Loucy (cell line): ENCODE results near the gene PFDN2.

Source experiments
- H2AFZ ChIP-seq: fragments of 200-600 bp; sonication (generic); 2 replicates; pipeline ENCODE4 v1.6.0; 2016; ENCODE audit warnings: antibody characterized with exemption, mild to moderate bottlenecking, low read length, moderate library complexity
- H3F3A ChIP-seq: fragments of 200-600 bp; 2 replicates; pipeline ENCODE4 v1.6.0; 2016; ENCODE audit warnings: antibody characterized with exemption, low read depth, mild to moderate bottlenecking
- H3K27me3 ChIP-seq: fragments of 200-600 bp; sonication (generic); 2 replicates; pipeline ENCODE4 v1.6.1; 2014; ENCODE audit warnings: low read length, mild to moderate bottlenecking; ENCODE audit not compliant: insufficient read depth, poor library complexity, severe bottlenecking
- H3K36me3 ChIP-seq: fragments of 200-600 bp; sonication (generic); 2 replicates; pipeline ENCODE4 v1.6.1; 2016; ENCODE audit warnings: low read length; ENCODE audit not compliant: insufficient read depth
- H3K4me1 ChIP-seq: fragments of 200-600 bp; sonication (generic); 2 replicates; pipeline ENCODE4 v1.5.1; 2014; ENCODE audit warnings: low read length, mild to moderate bottlenecking; ENCODE audit not compliant: insufficient read depth, poor library complexity, severe bottlenecking
- H3K4me2 ChIP-seq: fragments of 200-600 bp; sonication (generic); 2 replicates; pipeline ENCODE4 v1.6.0; 2014; ENCODE audit warnings: antibody characterized with exemption, low read length, low read depth, mild to moderate bottlenecking; ENCODE audit not compliant: poor library complexity, severe bottlenecking
- H3K4me3 ChIP-seq: fragments of 200-600 bp; sonication (generic); 2 replicates; pipeline ENCODE4 v1.5.1; 2014; ENCODE audit warnings: low read length, mild to moderate bottlenecking, mixed read lengths; ENCODE audit not compliant: poor library complexity, severe bottlenecking
- H3K79me2 ChIP-seq: fragments of 200-600 bp; sonication (generic); 2 replicates; pipeline ENCODE4 v1.6.1; 2014; ENCODE audit warnings: low read length; ENCODE audit not compliant: insufficient read depth
- H3K9ac ChIP-seq: fragments of 200-600 bp; sonication (generic); 2 replicates; pipeline ENCODE4 v1.6.0; 2014; ENCODE audit warnings: mild to moderate bottlenecking, low read depth, low read length, moderate library complexity; ENCODE audit not compliant: poor library complexity, severe bottlenecking
- H3K9me2 ChIP-seq: fragments of 200-600 bp; sonication (generic); replicated peaks from 2 replicates; pipeline ENCODE4 v1.6.1; 2016; ENCODE audit warnings: low read depth, low read length, mixed read lengths
- H3K9me3 ChIP-seq: fragments of 200-600 bp; sonication (generic); 2 replicates; pipeline ENCODE4 v1.6.1; 2014; ENCODE audit warnings: mild to moderate bottlenecking, antibody characterized with exemption, low read length, low read depth; ENCODE audit not compliant: insufficient read depth
- H4K20me1 ChIP-seq: fragments of 200-600 bp; sonication (generic); 2 replicates; pipeline ENCODE4 v1.6.0; 2014; ENCODE audit warnings: antibody characterized with exemption, low read length, mild to moderate bottlenecking; ENCODE audit not compliant: insufficient read depth, poor library complexity, severe bottlenecking
- EZH2phosphoT487 ChIP-seq: fragments of 200-600 bp; IDR thresholded peaks from 2 replicates; pipeline ENCODE4 v1.6.1; 2018; ENCODE audit warnings: antibody characterized with exemption, mild to moderate bottlenecking, moderate library complexity, borderline replicate concordance
- TF ChIP-seq, protein P1 (sequence below): fragments of 200-600 bp; sonication (generic); conservative IDR thresholded peaks from 2 replicates; pipeline ENCODE4 v1.5.1; 2014; ENCODE audit warnings: mild to moderate bottlenecking, antibody characterized with exemption, low read length

Gene PFDN2

GRCh38 chr1:161114556-161114955 lies 3.3 kb downstream of the PFDN2 start:
- TF ChIP-seq, protein P1, sequence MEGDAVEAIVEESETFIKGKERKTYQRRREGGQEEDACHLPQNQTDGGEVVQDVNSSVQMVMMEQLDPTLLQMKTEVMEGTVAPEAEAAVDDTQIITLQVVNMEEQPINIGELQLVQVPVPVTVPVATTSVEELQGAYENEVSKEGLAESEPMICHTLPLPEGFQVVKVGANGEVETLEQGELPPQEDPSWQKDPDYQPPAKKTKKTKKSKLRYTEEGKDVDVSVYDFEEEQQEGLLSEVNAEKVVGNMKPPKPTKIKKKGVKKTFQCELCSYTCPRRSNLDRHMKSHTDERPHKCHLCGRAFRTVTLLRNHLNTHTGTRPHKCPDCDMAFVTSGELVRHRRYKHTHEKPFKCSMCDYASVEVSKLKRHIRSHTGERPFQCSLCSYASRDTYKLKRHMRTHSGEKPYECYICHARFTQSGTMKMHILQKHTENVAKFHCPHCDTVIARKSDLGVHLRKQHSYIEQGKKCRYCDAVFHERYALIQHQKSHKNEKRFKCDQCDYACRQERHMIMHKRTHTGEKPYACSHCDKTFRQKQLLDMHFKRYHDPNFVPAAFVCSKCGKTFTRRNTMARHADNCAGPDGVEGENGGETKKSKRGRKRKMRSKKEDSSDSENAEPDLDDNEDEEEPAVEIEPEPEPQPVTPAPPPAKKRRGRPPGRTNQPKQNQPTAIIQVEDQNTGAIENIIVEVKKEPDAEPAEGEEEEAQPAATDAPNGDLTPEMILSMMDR = no peak
- no peak for TF ChIP-seq EZH2phosphoT487
- Histone ChIP-seq H2AFZ (no peak overlapping the region), H3K4me3 (peak overlapping the region; percentile 96), H3K9ac (peak overlapping the region; percentile 34), H3K9me2 (no peaks in the 10 kb centered on the region), H3K4me1 (peaks cover 60% of the 10 kb centered on the region), H3K9me3 (no peaks in the 10 kb centered on the region), H4K20me1 (peaks cover 46% of the 10 kb centered on the region), H3K4me2 (peak overlapping the region; percentile 85), H3F3A (no peaks in the 10 kb centered on the region), H3K79me2 (peaks cover 91% of the 10 kb centered on the region), H3K27me3 (no peaks in the 10 kb centered on the region), H3K36me3 (no peaks in the 10 kb centered on the region)

DNA sequence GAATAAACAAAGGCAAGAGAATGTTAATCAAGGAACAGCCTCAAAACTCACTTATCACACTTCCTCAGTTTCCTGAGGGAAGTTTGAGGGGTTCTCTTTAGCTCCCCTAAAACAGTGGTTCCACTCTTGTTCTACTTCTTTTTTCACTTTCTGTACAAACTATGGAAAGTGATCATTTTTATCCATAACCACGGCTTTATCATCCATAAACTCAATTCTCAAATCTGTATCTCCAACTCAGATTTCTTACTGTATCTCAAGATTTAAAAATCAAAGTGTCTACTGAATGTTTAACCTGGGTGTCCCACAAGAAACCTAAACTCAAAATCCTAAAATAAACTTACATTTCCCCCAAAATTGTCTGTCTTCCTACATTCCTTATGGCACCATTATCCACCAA lies 3.9 kb downstream of the PFDN2 start:
- Histone ChIP-seq H3K79me2 (peaks cover 89% of the 10 kb centered on the region), H3K9me3 (no peaks in the 10 kb centered on the region), H3K4me2 (peak overlapping the region; percentile 85), H2AFZ (no peak overlapping the region), H3K9me2 (no peaks in the 10 kb centered on the region), H3K4me1 (peaks cover 53% of the 10 kb centered on the region), H3K36me3 (no peaks in the 10 kb centered on the region), H3K27me3 (no peaks in the 10 kb centered on the region), H3K4me3 (peak overlapping the region; percentile 96), H3F3A (no peaks in the 10 kb centered on the region), H4K20me1 (peaks cover 51% of the 10 kb centered on the region), H3K9ac (peak overlapping the region; percentile 34)
- no peak for TF ChIP-seq EZH2phosphoT487
- TF ChIP-seq, protein P1 = no peak

GRCh38 chr1:161111527-161111926 lies 6.3 kb downstream of the PFDN2 start:
- peaks cover 44% of the 10 kb centered on the region for H3K4me1 ChIP-seq
- no peak overlapping the region for H2AFZ ChIP-seq
- no peak overlapping the region for H3K9ac ChIP-seq
- H3K4me3 ChIP-seq = peak overlapping the region; percentile 42
- H3K79me2 ChIP-seq = peaks cover 85% of the 10 kb centered on the region
- H3K9me3 ChIP-seq = no peaks in the 10 kb centered on the region
- H3F3A ChIP-seq = no peaks in the 10 kb centered on the region
- H3K36me3 ChIP-seq = no peaks in the 10 kb centered on the region
- TF ChIP-seq, protein P1 = no peak
- TF ChIP-seq EZH2phosphoT487 = no peak
- peaks cover 48% of the 10 kb centered on the region for H4K20me1 ChIP-seq
- no peaks in the 10 kb centered on the region for H3K27me3 ChIP-seq
- H3K4me2 ChIP-seq = no peak overlapping the region
- H3K9me2 ChIP-seq = no peaks in the 10 kb centered on the region
